Endothelial cell (in vitro differentiated cells): ENCODE results near the gene COL12A1. TPM values are rescaled to one million over a fixed set of nuclear protein-coding genes. Genes with fewer than 3 reads are reported as not detected.

ENCODE experiments used
- DNase-seq: peaks from one replicate; pipeline ENCODE4 v3.0.0; 2021; ENCODE audit warnings: low spot score
- H3K27ac Mint-ChIP-seq: one replicate; pipeline ENCODE4 v1.8.0; 2021; ENCODE audit warnings: mixed read lengths, inconsistent platforms; ENCODE audit not compliant: unreplicated experiment
- H3K27me3 Mint-ChIP-seq: one replicate; pipeline ENCODE4 v1.8.0; 2021; ENCODE audit warnings: mild to moderate bottlenecking, moderate library complexity, mixed read lengths, inconsistent platforms; ENCODE audit not compliant: unreplicated experiment
- H3K36me3 Mint-ChIP-seq: one replicate; pipeline ENCODE4 v1.8.0; 2021; ENCODE audit warnings: mild to moderate bottlenecking, low read depth, mixed read lengths, inconsistent platforms; ENCODE audit not compliant: unreplicated experiment
- H3K4me1 Mint-ChIP-seq: one replicate; pipeline ENCODE4 v1.8.0; 2021; ENCODE audit warnings: mild to moderate bottlenecking, mixed read lengths, inconsistent platforms; ENCODE audit not compliant: unreplicated experiment
- H3K4me3 Mint-ChIP-seq: one replicate; pipeline ENCODE4 v1.8.0; 2021; ENCODE audit warnings: mild to moderate bottlenecking, mixed read lengths, inconsistent platforms; ENCODE audit not compliant: unreplicated experiment
- H3K9me3 Mint-ChIP-seq: one replicate; pipeline ENCODE4 v1.8.0; 2021; ENCODE audit warnings: mixed read lengths, inconsistent platforms; ENCODE audit not compliant: unreplicated experiment
- total RNA-seq: library from RNA; stranded (reverse); fragmentation: NEBNext Ultra II Directional; extraction: Animal tissue kit (Norgen Biotek cat#: 25700); gene quantifications from one replicate; pipeline ENCODE4 v1.2.1, GENCODE V29; 2021; ENCODE audit not compliant: unreplicated experiment
- TF ChIP-seq, protein P1 (sequence below): fragments of 200-600 bp; sonication (generic); IDR thresholded peaks from one replicate; pipeline ENCODE4 v1.5.0; 2021; ENCODE audit warnings: antibody characterized with exemption; ENCODE audit not compliant: unreplicated experiment

The COL12A1 gene
- total RNA-seq, 1 donor from 2014 or later: 6.3 TPM

DNA sequence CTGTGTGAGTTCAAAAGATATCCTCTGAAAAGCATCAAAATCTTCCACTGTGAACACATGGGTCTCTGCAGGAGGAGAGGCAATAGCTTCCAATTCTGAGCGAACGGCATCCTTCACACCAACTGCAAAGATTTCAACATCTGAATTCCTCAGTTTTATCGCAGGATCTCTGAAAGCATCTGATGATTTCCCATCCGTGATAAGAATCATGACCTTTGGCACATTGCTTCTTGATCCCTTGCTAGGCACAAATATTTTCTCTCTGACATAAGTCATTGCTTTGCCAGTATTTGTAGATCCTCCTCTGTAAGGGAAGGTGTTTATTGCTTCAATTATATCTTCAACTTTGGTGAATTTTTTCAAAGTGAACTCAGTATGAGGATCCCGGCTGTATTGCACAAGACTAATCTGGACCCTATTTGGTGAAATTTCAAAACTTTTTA lies 22.7 kb downstream of the COL12A1 start:
- H3K9me3 Mint-ChIP-seq: no peaks in the 10 kb centered on the region
- no peak overlapping the region for H3K27ac Mint-ChIP-seq
- no peak overlapping the region for H3K4me3 Mint-ChIP-seq
- no peak for DNase-seq
- no peaks in the 10 kb centered on the region for H3K27me3 Mint-ChIP-seq
- TF ChIP-seq, protein P1, sequence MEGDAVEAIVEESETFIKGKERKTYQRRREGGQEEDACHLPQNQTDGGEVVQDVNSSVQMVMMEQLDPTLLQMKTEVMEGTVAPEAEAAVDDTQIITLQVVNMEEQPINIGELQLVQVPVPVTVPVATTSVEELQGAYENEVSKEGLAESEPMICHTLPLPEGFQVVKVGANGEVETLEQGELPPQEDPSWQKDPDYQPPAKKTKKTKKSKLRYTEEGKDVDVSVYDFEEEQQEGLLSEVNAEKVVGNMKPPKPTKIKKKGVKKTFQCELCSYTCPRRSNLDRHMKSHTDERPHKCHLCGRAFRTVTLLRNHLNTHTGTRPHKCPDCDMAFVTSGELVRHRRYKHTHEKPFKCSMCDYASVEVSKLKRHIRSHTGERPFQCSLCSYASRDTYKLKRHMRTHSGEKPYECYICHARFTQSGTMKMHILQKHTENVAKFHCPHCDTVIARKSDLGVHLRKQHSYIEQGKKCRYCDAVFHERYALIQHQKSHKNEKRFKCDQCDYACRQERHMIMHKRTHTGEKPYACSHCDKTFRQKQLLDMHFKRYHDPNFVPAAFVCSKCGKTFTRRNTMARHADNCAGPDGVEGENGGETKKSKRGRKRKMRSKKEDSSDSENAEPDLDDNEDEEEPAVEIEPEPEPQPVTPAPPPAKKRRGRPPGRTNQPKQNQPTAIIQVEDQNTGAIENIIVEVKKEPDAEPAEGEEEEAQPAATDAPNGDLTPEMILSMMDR: no peak
- no peaks in the 10 kb centered on the region for H3K36me3 Mint-ChIP-seq
- H3K4me1 Mint-ChIP-seq: no peaks in the 10 kb centered on the region

DNA sequence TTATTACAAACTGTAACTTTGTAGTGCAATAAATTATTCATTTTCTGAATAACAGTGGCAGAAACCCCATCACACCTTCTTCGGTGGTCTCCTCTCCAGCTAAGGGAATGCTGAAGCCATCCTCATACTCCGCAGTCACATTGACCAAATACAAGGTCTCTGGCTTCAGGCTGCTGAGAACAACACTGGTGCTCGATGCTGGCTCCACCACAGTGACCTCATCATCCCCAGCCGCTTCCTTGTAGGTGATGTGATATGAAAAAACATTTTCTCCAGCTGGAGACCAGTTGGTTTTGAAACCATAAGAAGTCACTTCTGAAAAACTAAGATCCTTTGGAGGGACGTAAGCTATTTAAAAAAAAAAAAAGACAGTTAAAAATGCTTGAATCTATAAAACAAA lies 25.0 kb downstream of the COL12A1 start:
- TF ChIP-seq, protein P1: no peak
- Mint-ChIP-seq H3K4me1 (no peaks in the 10 kb centered on the region), H3K4me3 (no peak overlapping the region)

DNA sequence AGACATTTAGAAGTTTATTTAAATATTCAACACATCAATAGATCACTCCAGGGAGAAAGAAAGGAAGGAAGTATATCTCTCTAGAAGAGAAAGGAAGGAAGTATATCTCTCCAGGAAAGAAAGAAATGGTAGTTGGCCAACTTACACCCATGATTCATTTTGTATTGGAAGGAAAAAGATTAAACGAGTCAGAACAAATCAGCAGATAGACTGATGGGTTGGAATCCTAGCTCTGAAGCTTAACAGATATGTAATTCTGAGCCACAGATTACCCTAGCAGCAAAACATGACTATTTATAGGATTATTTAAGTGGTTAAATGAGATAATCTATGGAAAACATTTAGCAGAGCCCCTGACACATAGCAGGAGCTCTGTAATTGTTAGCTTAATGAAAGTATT lies 27.1 kb downstream of the COL12A1 start:
- no peaks in the 10 kb centered on the region for H3K4me1 Mint-ChIP-seq
- H3K36me3 Mint-ChIP-seq: no peaks in the 10 kb centered on the region
- TF ChIP-seq, protein P1: no peak
- H3K27me3 Mint-ChIP-seq: no peaks in the 10 kb centered on the region
- H3K4me3 Mint-ChIP-seq: no peak overlapping the region
- H3K9me3 Mint-ChIP-seq: no peaks in the 10 kb centered on the region
- H3K27ac Mint-ChIP-seq: no peak overlapping the region
- no peak for DNase-seq

More for the DNA sequence above, 25.0 kb downstream of the COL12A1 start:
- no peaks in the 10 kb centered on the region for H3K36me3 Mint-ChIP-seq
- no peak overlapping the region for H3K27ac Mint-ChIP-seq
- H3K27me3 Mint-ChIP-seq: no peaks in the 10 kb centered on the region
- no peak for DNase-seq
- H3K9me3 Mint-ChIP-seq: no peaks in the 10 kb centered on the region

DNA sequence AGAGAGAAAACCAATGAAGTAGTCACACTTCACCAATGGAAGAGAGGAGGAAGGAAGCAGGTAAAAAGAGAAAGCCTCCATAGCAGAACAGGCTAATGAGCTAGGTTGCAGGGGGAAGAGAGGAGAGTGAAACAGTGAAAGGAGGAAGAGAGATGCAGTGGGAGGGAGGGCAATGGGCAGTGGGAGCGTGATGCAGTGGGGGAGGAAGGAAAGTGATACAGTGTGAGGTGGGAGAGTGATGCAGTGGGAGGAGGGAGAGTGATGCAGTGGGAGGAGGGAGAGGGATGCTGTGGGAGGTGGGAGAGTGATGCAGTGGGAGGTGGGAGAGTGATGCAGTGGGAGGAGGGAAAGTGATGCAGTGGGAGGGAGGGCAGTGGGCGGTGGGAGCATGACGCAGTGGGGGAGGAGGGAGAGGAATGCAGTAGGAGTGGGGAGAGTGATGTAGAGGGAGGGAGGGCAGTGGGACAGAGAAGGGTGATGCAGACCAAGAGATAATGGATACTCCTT lies 29.7 kb downstream of the COL12A1 start:
- Mint-ChIP-seq H3K9me3 (no peaks in the 10 kb centered on the region), H3K4me3 (no peak overlapping the region), H3K27ac (no peak overlapping the region), H3K36me3 (no peaks in the 10 kb centered on the region), H3K27me3 (no peaks in the 10 kb centered on the region), H3K4me1 (no peaks in the 10 kb centered on the region)
- DNase-seq: no peak
- TF ChIP-seq, protein P1: no peak

DNA sequence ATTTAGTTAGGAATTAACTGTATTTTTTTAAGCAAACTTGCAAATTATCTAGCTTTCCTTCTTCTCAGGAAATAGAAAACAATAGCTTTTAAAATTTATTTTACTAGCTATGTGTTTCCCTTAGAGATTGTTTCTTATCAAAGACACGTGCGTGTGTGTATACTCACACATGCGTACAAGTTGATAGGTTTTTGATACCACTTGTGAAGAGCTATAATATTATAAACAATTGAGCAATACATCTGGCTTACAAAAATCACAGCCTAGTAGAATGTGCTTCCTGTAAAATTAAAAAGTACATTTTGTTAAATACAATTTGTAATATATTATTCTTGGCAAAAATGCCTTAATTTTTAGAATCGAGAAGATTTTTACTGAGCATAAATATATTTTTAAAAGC lies 33.9 kb downstream of the COL12A1 start:
- no peaks in the 10 kb centered on the region for H3K27me3 Mint-ChIP-seq
- H3K27ac Mint-ChIP-seq: no peak overlapping the region
- DNase-seq: no peak
- no peaks in the 10 kb centered on the region for H3K9me3 Mint-ChIP-seq
- no peaks in the 10 kb centered on the region for H3K36me3 Mint-ChIP-seq
- no peak overlapping the region for H3K4me3 Mint-ChIP-seq
- TF ChIP-seq, protein P1: no peak
- peaks cover 5% of the 10 kb centered on the region for H3K4me1 Mint-ChIP-seq
